SU-DHL-6 (cell line): Measurements from ENCODE around the gene GNPDA2.

Experiments used
- CTCF ChIP-seq: fragments of 200-600 bp; sonication (generic); IDR thresholded peaks from one replicate; pipeline ENCODE4 v1.5.1; 2017; ENCODE audit warnings: antibody characterized with exemption, mild to moderate bottlenecking, low read length, moderate library complexity; ENCODE audit not compliant: insufficient read depth, poor library complexity, severe bottlenecking
- EZH2phosphoT487 ChIP-seq: fragments of 200-600 bp; sonication (generic), shearing (Covaris generic); conservative IDR thresholded peaks from 2 replicates; pipeline ENCODE4 v1.6.1; 2018; ENCODE audit warnings: mild to moderate bottlenecking, antibody characterized with exemption, low read length, moderate library complexity, mixed read lengths

- TF ChIP-seq EZH2phosphoT487, result no peak
- TF ChIP-seq CTCF, result no peak
Measured at GRCh38 chr4:44662623-44663005, 63.7 kb downstream of the GNPDA2 start.
